IMR-90 (cell line): ENCODE results near the gene DHRS7B. TPM values are rescaled to one million over a fixed set of nuclear protein-coding genes. Genes with fewer than 3 reads are reported as not detected.

Experiments
- ATAC-seq: fragments of 200-7000 bp; cut with Tn5 transposase; 2 replicates; pipeline ENCODE4 v1.9.1; 2020; ENCODE audit warnings: low read depth, mild to moderate bottlenecking, moderate library complexity
- BruUV-seq: library from RNA; stranded (reverse); fragments of 400-500 nt; replicated peaks from 2 replicates; lab custom pipeline; 2021; lab: Mats Ljungman, UMichigan
- CTCF ChIA-PET: fragments of 300-600 bp; formaldehyde crosslinking; extraction: SDS; loops from one replicate; lab custom pipeline; 2021; ENCODE audit warnings: antibody characterized with exemption; lab: Yijun Ruan, JAX
- POLR2A ChIA-PET: fragments of 300-600 bp; sonication (Branson Sonifier 250); formaldehyde crosslinking; loops from one replicate; lab custom pipeline; 2022; ENCODE audit warnings: antibody characterized with exemption; ENCODE audit not compliant: unreplicated experiment; lab: Charles Lee
- DNase-seq: peaks from one replicate; pipeline ENCODE4 v3.0.0; 2013
- H2AFZ ChIP-seq: replicated peaks from 2 replicates; pipeline ENCODE3; 2013; ENCODE audit warnings: low read length, mild to moderate bottlenecking; ENCODE audit not compliant: poor library complexity
- H2AK5ac ChIP-seq: 2 replicates; pipeline ENCODE4 v1.6.1; 2013; ENCODE audit warnings: low read depth, low read length, inconsistent platforms
- H2AK9ac ChIP-seq: replicated peaks from 2 replicates; pipeline ENCODE3; 2013; ENCODE audit warnings: mild to moderate bottlenecking, low read depth, low read length, moderate library complexity; ENCODE audit not compliant: poor library complexity
- H2BK120ac ChIP-seq: 2 replicates; pipeline ENCODE4 v1.6.1; 2013; ENCODE audit warnings: low read depth, low read length, inconsistent platforms
- H2BK15ac ChIP-seq: 3 replicates; pipeline ENCODE4 v1.6.1; 2013; ENCODE audit warnings: low read depth, low read length, inconsistent platforms
- H2BK20ac ChIP-seq: 2 replicates; pipeline ENCODE4 v1.6.1; 2013; ENCODE audit warnings: low read depth, mild to moderate bottlenecking, inconsistent platforms, low read length, moderate library complexity
- H2BK5ac ChIP-seq: 2 replicates; pipeline ENCODE4 v1.6.1; 2013; ENCODE audit warnings: mild to moderate bottlenecking, low read depth, low read length, inconsistent platforms; ENCODE audit not compliant: poor library complexity, severe bottlenecking
- H3K14ac ChIP-seq: replicated peaks from 2 replicates; pipeline ENCODE4 v1.6.1; 2013; ENCODE audit warnings: low read depth, low read length, inconsistent platforms
- H3K18ac ChIP-seq: 2 replicates; pipeline ENCODE4 v1.6.1; 2013; ENCODE audit warnings: low read depth, low read length, control low read depth
- H3K23ac ChIP-seq: 2 replicates; pipeline ENCODE4 v1.6.1; 2013; ENCODE audit warnings: low read depth, low read length, inconsistent platforms
- H3K27ac ChIP-seq: 2 replicates; pipeline ENCODE4 v1.5.1; 2013; ENCODE audit warnings: mild to moderate bottlenecking, control low read depth, low read length; ENCODE audit not compliant: insufficient read depth
- H3K27me3 ChIP-seq: 2 replicates; pipeline ENCODE4 v1.6.1; 2013; ENCODE audit warnings: low read length; ENCODE audit not compliant: control insufficient read depth, insufficient read depth
- H3K36me3 ChIP-seq: 2 replicates; pipeline ENCODE4 v1.6.1; 2013; ENCODE audit warnings: low read length, mixed read lengths; ENCODE audit not compliant: control insufficient read depth, insufficient read depth
- H3K4ac ChIP-seq: 2 replicates; pipeline ENCODE4 v1.6.1; 2013; ENCODE audit warnings: low read depth, low read length, inconsistent platforms
- H3K4me1 ChIP-seq: 2 replicates; pipeline ENCODE4 v1.6.1; 2013; ENCODE audit warnings: low read length, mixed read lengths; ENCODE audit not compliant: control insufficient read depth, insufficient read depth
- H3K4me2 ChIP-seq: 2 replicates; pipeline ENCODE4 v1.6.1; 2013; ENCODE audit warnings: low read depth, mild to moderate bottlenecking, control low read depth, low read length, moderate library complexity
- H3K4me3 ChIP-seq: 2 replicates; pipeline ENCODE4 v1.5.1; 2013; ENCODE audit warnings: low read depth, mild to moderate bottlenecking, control low read depth, low read length, moderate library complexity; ENCODE audit not compliant: insufficient read depth
- H3K56ac ChIP-seq: 2 replicates; pipeline ENCODE4 v1.6.1; 2013; ENCODE audit warnings: low read length, inconsistent platforms; ENCODE audit not compliant: insufficient read depth; ENCODE audit errors: extremely low read depth
- H3K79me1 ChIP-seq, 2 experiments: 2 replicates each; pipeline ENCODE4 v1.6.1; 2013; ENCODE audit warnings: low read length in 2 of 2, inconsistent platforms in 1 of 2, low read depth in 1 of 2
- H3K9ac ChIP-seq: 2 replicates; pipeline ENCODE4 v1.6.1; 2013; ENCODE audit warnings: low read depth, low read length, control low read depth
- H3K9me1 ChIP-seq: 2 replicates; pipeline ENCODE4 v1.6.1; 2013; ENCODE audit warnings: low read length, inconsistent platforms; ENCODE audit not compliant: insufficient read depth
- H3K9me3 ChIP-seq: 2 replicates; pipeline ENCODE4 v1.6.1; 2013; ENCODE audit warnings: low read length; ENCODE audit not compliant: control insufficient read depth, insufficient read depth
- H4K20me1 ChIP-seq: 2 replicates; pipeline ENCODE4 v1.6.1; 2013; ENCODE audit warnings: low read length, inconsistent platforms; ENCODE audit not compliant: insufficient read depth
- H4K5ac ChIP-seq: 2 replicates; pipeline ENCODE4 v1.6.1; 2013; ENCODE audit warnings: mild to moderate bottlenecking, low read depth, low read length, control low read depth
- H4K8ac ChIP-seq, 2 experiments: 2 replicates each; pipeline ENCODE4 v1.6.1; 2013; ENCODE audit warnings: low read depth in 2 of 2, low read length in 2 of 2, control low read depth in 1 of 2, inconsistent platforms in 1 of 2
- H4K91ac ChIP-seq: 2 replicates; pipeline ENCODE4 v1.6.1; 2013; ENCODE audit warnings: low read depth, low read length, inconsistent platforms; ENCODE audit not compliant: insufficient read depth
- BHLHE40 ChIP-seq: fragments of 150-350 bp; IDR thresholded peaks from 2 replicates; pipeline ENCODE4 v1.6.1; 2016; ENCODE audit warnings: mild to moderate bottlenecking, low read depth, low read length
- WGBS, 2 experiments: methylation state at CpG; one replicate each; pipeline versions ENCODE4 v1.1.5 to v1.1.7; 2013; ENCODE audit warnings: missing lambda C conversion rate in 2 of 2; ENCODE audit not compliant: insufficient read length in 1 of 2; ENCODE audit errors: extremely low coverage in 2 of 2; 5-methylcytosine and 5-hydroxymethylcytosine counted together
- dilution Hi-C: fragments of 300-500 bp; cut with HindIII; formaldehyde crosslinking; loops from one replicate; pipeline ENCODE4 v1.14.3; 2018; ENCODE audit warnings: low sequenced_read_pairs; ENCODE audit not compliant: unreplicated experiment
- in situ Hi-C: fragments of 300-500 bp; cut with MboI; formaldehyde crosslinking; loops from 3 replicates; pipeline ENCODE4 v1.14.3; 2019; ENCODE audit warnings: low sequenced_read_pairs, inconsistent platforms, mixed read lengths
- intact Hi-C: fragments of 100-400 bp; cut with micrococcal nuclease; formaldehyde crosslinking; loops from 2 replicates; pipeline ENCODE4 v1.10.0; 2022
- polyA plus RNA-seq, 3 experiments: library from polyadenylated mRNA; depleted of rRNA; stranded (reverse); fragments of >200 nt; gene quantifications; 2 replicates each; pipeline ENCODE4 v1.2.3, GENCODE V29; 2012; ENCODE audit warnings: low replicate concordance in 1 of 3
- total RNA-seq: library from RNA; depleted of rRNA; stranded (reverse); fragments of >200 nt; gene quantifications from 2 replicates; pipeline ENCODE4 v1.2.3, GENCODE V29; 2012

DHRS7B gene
- total and polyA plus RNA-seq, 2 of the 4 experiments (the other 2 are of a cell fraction), result 24.4 to 34.4 TPM

DNA sequence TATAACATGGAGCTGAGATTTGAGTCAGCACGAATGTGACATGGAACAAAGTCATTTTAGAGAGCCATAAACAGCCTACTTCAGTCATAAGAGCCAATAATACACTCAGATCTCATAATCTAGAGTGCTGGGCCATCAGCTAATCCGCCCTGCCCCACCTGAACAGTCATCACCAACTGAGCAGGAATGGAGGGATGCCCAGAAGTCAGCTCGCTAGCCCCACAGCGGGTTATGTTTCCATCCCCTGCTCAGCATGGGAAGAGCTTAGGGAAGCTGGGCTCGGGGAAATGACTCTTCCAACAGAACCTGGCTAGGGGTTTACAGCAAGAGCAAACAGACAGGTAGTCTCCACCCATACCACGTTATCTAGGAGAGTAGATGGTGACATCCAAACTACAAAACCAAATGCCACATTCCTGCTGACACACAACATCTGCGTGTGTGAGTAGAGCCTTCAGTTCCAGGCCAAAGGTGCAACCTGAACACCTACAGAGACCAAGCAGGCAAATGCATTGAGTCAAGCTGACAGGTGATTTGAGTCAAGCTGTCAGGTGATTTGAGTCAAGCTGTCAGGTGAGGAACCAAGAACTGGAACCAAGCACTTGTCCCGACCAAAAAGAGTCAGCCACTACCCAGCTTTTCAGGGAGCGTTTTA lies 85.2 kb downstream of the DHRS7B start:
- in situ Hi-C loops, result no loop called here
- peak overlapping the region; percentile 51 for H2AK5ac ChIP-seq
- no peak overlapping the region for H3K9ac ChIP-seq
- H2BK20ac ChIP-seq, result no peak overlapping the region
- ChIA-PET CTCF (interaction anchor here (0.8 to 1.0 kb wide), 2 partner anchors 83 to 94 kb away, joined by 3 read pairs; no protein-coding TSS in a partner anchor), POLR2A (no interaction called here)
- 100% methylated on average over 1 of the region's 9 CpGs; no CpG with 5 or more reads in 1 of the 2 experiments for WGBS, 2 experiments
- H2AFZ ChIP-seq, result peak overlapping the region; percentile 49
- no peak overlapping the region for H4K5ac ChIP-seq
- DNase-seq (no peak), ATAC-seq (no peak)
- no peak overlapping the region for H3K4ac ChIP-seq
- peaks cover 30% of the 10 kb centered on the region for H3K9me1 ChIP-seq
- peaks cover 17 to 79% of the 10 kb centered on the region in 2 experiments for H3K79me1 ChIP-seq
- dilution Hi-C loops, result no loop called here
- H3K23ac ChIP-seq, result peak overlapping the region; percentile 87
- BruUV-seq, result no TSS peak
- H3K18ac ChIP-seq, result no peak overlapping the region
- H2BK5ac ChIP-seq, result no peak overlapping the region
- no peak for TF ChIP-seq BHLHE40
- H3K4me3 ChIP-seq, result no peak overlapping the region
- no peak overlapping the region for H2AK9ac ChIP-seq
- no peak overlapping the region for H3K56ac ChIP-seq
- H2BK15ac ChIP-seq, result no peak overlapping the region
- H3K14ac ChIP-seq, result peak overlapping the region; percentile 52
- H3K27me3 ChIP-seq, result no peaks in the 10 kb centered on the region
- intact Hi-C loops, result loop anchor here (2.0 to 5.0 kb wide), 4 partner anchors 45 to 301 kb away; partner anchors contain the start of genes MAP2K3 and USP22
- H3K27ac ChIP-seq, result no peak overlapping the region
- no peak overlapping the region for H2BK120ac ChIP-seq
- H4K20me1 ChIP-seq, result peaks cover 65% of the 10 kb centered on the region
- H3K9me3 ChIP-seq, result no peaks in the 10 kb centered on the region
- H4K91ac ChIP-seq, result no peak overlapping the region
- no peak overlapping the region for H4K8ac ChIP-seq
- peaks cover 20% of the 10 kb centered on the region for H3K36me3 ChIP-seq
- peaks cover 7% of the 10 kb centered on the region for H3K4me1 ChIP-seq
- peak overlapping the region; percentile 11; the same call in 1 of the 2 replicates for H3K4me2 ChIP-seq
